Measurements from ENCODE around the gene BICC1.

The BICC1 gene

DNA sequence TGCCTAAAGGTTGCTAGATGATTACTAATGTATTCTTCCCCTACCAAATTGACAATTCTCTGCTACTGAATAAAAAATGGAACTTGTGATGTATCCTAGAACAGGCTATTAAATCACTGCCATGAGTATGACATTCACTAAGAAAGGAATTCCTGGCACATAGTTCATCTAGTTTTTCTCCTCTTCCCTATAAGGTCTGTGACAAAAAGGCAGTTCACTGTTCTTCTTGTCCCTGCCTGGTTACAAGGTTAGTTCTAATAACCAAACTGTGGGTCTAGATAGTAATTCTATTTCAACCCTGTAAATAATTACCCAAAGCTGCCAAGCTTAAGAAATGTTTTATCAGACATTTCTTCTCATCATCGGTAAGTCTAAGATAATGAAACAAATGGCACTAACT lies 245.6 kb downstream of the BICC1 start:
- Histone ChIP-seq H2AFZ (ENCODE audit: low read depth) (no peak overlapping the region), H3K79me2 (ENCODE audit: insufficient read depth, low read depth) (no peaks in the 10 kb centered on the region), H3K4me1 (ENCODE audit: low read depth, poor library complexity, severe bottlenecking) (peaks cover 39% of the 10 kb centered on the region), H3K4me3 (IDR thresholded peaks at IDR 0.05; ENCODE audit: insufficient read depth, low read depth, low read length) (no peak overlapping the region), H3K27ac (no peak overlapping the region), H3K9ac (no peak overlapping the region), H3K36me3 (ENCODE audit: insufficient read depth) (no peaks in the 10 kb centered on the region), H3K27me3 (ENCODE audit: insufficient read depth, low read depth) (no peaks in the 10 kb centered on the region), H4K20me1 (ENCODE audit: insufficient read depth) (no peaks in the 10 kb centered on the region), H3K4me2 (no peak overlapping the region; the same call in 1 of the 2 replicates)
- TF ChIP-seq, protein P1, sequence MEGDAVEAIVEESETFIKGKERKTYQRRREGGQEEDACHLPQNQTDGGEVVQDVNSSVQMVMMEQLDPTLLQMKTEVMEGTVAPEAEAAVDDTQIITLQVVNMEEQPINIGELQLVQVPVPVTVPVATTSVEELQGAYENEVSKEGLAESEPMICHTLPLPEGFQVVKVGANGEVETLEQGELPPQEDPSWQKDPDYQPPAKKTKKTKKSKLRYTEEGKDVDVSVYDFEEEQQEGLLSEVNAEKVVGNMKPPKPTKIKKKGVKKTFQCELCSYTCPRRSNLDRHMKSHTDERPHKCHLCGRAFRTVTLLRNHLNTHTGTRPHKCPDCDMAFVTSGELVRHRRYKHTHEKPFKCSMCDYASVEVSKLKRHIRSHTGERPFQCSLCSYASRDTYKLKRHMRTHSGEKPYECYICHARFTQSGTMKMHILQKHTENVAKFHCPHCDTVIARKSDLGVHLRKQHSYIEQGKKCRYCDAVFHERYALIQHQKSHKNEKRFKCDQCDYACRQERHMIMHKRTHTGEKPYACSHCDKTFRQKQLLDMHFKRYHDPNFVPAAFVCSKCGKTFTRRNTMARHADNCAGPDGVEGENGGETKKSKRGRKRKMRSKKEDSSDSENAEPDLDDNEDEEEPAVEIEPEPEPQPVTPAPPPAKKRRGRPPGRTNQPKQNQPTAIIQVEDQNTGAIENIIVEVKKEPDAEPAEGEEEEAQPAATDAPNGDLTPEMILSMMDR (conservative IDR thresholded peaks at IDR 0.05; ENCODE audit: low read depth, low read length), result no peak

DNA sequence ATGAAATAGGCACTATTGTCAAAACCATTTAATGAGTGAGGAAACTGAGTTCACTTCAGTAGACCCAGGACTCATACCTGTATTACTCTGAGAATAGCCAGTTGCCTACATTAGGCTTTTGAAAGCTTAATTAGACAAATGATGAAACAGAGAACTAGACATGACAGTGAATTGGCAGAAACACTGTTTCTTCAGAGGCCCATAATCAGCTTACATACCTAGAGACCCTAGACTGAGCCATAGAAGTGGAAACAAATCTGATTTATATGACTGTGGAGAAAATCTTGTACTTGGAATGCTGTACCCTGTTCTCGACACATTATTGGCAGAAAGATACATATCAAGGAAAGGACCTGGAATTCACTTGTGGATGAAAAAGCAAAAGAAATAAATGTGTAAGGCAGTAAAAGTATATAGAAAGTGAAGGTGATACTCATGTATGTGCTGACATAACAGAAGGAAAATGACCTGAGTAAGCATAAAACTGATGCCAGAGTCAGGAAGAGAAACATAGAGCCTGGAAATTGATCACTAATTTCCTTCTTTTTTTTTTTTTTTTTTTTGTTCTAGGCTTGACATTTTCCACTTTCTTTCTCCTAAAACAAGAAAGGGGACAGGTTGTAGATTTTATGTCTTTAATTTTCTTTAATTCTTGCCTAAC lies 251.5 kb downstream of the BICC1 start:
- H3K4me3 ChIP-seq (IDR thresholded peaks at IDR 0.05; ENCODE audit: insufficient read depth, low read depth, low read length), result no peak overlapping the region
- no peak overlapping the region for H3K9ac ChIP-seq
- TF ChIP-seq, protein P1 (conservative IDR thresholded peaks at IDR 0.05; ENCODE audit: low read depth, low read length), result no peak
- no peak overlapping the region for H3K27ac ChIP-seq
- no peaks in the 10 kb centered on the region for H3K27me3 ChIP-seq (ENCODE audit: insufficient read depth, low read depth)
- H3K36me3 ChIP-seq (ENCODE audit: insufficient read depth), result no peaks in the 10 kb centered on the region
- H2AFZ ChIP-seq (ENCODE audit: low read depth), result no peak overlapping the region
- H3K4me1 ChIP-seq (ENCODE audit: low read depth, poor library complexity, severe bottlenecking), result peaks cover 3% of the 10 kb centered on the region
- no peaks in the 10 kb centered on the region for H3K79me2 ChIP-seq (ENCODE audit: insufficient read depth, low read depth)
- no peak overlapping the region for H3K4me2 ChIP-seq
- no peaks in the 10 kb centered on the region for H4K20me1 ChIP-seq (ENCODE audit: insufficient read depth)

GRCh38 chr10:58765910-58766309 lies 253.2 kb downstream of the BICC1 start:
- Histone ChIP-seq H3K27me3 (ENCODE audit: insufficient read depth, low read depth) (no peaks in the 10 kb centered on the region), H4K20me1 (ENCODE audit: insufficient read depth) (no peaks in the 10 kb centered on the region), H3K4me3 (IDR thresholded peaks at IDR 0.05; ENCODE audit: insufficient read depth, low read depth, low read length) (no peak overlapping the region), H3K4me2 (no peak overlapping the region), H3K27ac (no peak overlapping the region), H2AFZ (ENCODE audit: low read depth) (no peak overlapping the region), H3K4me1 (ENCODE audit: low read depth, poor library complexity, severe bottlenecking) (peaks cover 3% of the 10 kb centered on the region), H3K36me3 (ENCODE audit: insufficient read depth) (no peaks in the 10 kb centered on the region), H3K79me2 (ENCODE audit: insufficient read depth, low read depth) (no peaks in the 10 kb centered on the region), H3K9ac (no peak overlapping the region)
- TF ChIP-seq, protein P1 (conservative IDR thresholded peaks at IDR 0.05; ENCODE audit: low read depth, low read length), result no peak

GRCh38 chr10:58767652-58768051 lies 255.0 kb downstream of the BICC1 start:
- H3K36me3 ChIP-seq (ENCODE audit: insufficient read depth), result no peaks in the 10 kb centered on the region
- H2AFZ ChIP-seq (ENCODE audit: low read depth), result no peak overlapping the region
- no peak overlapping the region for H3K27ac ChIP-seq
- H3K4me2 ChIP-seq, result no peak overlapping the region
- H3K4me3 ChIP-seq (IDR thresholded peaks at IDR 0.05; ENCODE audit: insufficient read depth, low read depth, low read length), result no peak overlapping the region
- no peaks in the 10 kb centered on the region for H4K20me1 ChIP-seq (ENCODE audit: insufficient read depth)
- no peak overlapping the region for H3K9ac ChIP-seq
- TF ChIP-seq, protein P1 (conservative IDR thresholded peaks at IDR 0.05; ENCODE audit: low read depth, low read length), result no peak
- no peaks in the 10 kb centered on the region for H3K27me3 ChIP-seq (ENCODE audit: insufficient read depth, low read depth)
- H3K79me2 ChIP-seq (ENCODE audit: insufficient read depth, low read depth), result no peaks in the 10 kb centered on the region
- H3K4me1 ChIP-seq (ENCODE audit: low read depth, poor library complexity, severe bottlenecking), result no peaks in the 10 kb centered on the region

Data from KMS-11 (cell line).